CD4-positive, alpha-beta T cell treated with Interleukin-1 beta for 1 hour (primary cell): ENCODE measurements around the gene SLC4A4.
"Not testable (repeated sequence)": the region's sequence is repeated elsewhere in the genome, so short reads cannot be mapped to it uniquely, and the experiment has no call there.

Experiments
- DNase-seq, 2 donors: peaks; one replicate each; pipeline ENCODE4 v3.0.0-alpha.2; 2020 to 2022

The SLC4A4 gene

GRCh38 chr4:71360844-71361243 lies 22.0 kb downstream of the SLC4A4 start:
- DNase-seq, result no peak

GRCh38 chr4:71361476-71361875 lies 22.7 kb downstream of the SLC4A4 start:
- no peak for DNase-seq

GRCh38 chr4:71366766-71367165 lies 27.9 kb downstream of the SLC4A4 start:
- no peak for DNase-seq

GRCh38 chr4:71367546-71367945 lies 28.7 kb downstream of the SLC4A4 start:
- DNase-seq, result no peak

GRCh38 chr4:71368906-71369305 lies 30.1 kb downstream of the SLC4A4 start:
- no peak for DNase-seq

- DNase-seq, result no peak
These were observed 30.7 kb downstream of the SLC4A4 start for GRCh38 chr4:71369536-71369935.

- no peak for DNase-seq
These were observed 36.7 kb downstream of the SLC4A4 start for GRCh38 chr4:71375494-71375893.

- no peak for DNase-seq
These were observed 38.7 kb downstream of the SLC4A4 start for GRCh38 chr4:71377561-71377960.

GRCh38 chr4:71379126-71379525 lies 40.3 kb downstream of the SLC4A4 start:
- DNase-seq, result no peak

GRCh38 chr4:71380788-71381187 lies 42.0 kb downstream of the SLC4A4 start:
- no peak for DNase-seq

GRCh38 chr4:71382125-71382899 lies 43.5 kb downstream of the SLC4A4 start:
- no peak for DNase-seq

- no peak for DNase-seq
These were observed 44.2 kb downstream of the SLC4A4 start for GRCh38 chr4:71382900-71383560.

GRCh38 chr4:71383984-71384383 lies 45.2 kb downstream of the SLC4A4 start:
- no peak for DNase-seq

GRCh38 chr4:71389149-71389827 lies 50.5 kb downstream of the SLC4A4 start:
- no peak for DNase-seq

- no peak for DNase-seq
These were observed 53.3 kb downstream of the SLC4A4 start for GRCh38 chr4:71392109-71392508.

GRCh38 chr4:71396382-71396781 lies 57.6 kb downstream of the SLC4A4 start:
- no peak for DNase-seq

GRCh38 chr4:71400810-71401209 lies 62.0 kb downstream of the SLC4A4 start:
- DNase-seq, result no peak

- no peak for DNase-seq
These were observed 63.8 kb downstream of the SLC4A4 start for GRCh38 chr4:71402616-71403015.

- no peak for DNase-seq
These were observed 65.2 kb downstream of the SLC4A4 start for GRCh38 chr4:71404049-71404448.

GRCh38 chr4:71405791-71406190 lies 67.0 kb downstream of the SLC4A4 start:
- DNase-seq, result no peak

GRCh38 chr4:71406459-71406963 lies 67.7 kb downstream of the SLC4A4 start:
- no peak for DNase-seq

- DNase-seq, result not testable (repeated sequence)
These were observed 70.1 kb downstream of the SLC4A4 start for GRCh38 chr4:71408961-71409360.

- DNase-seq, result no peak
These were observed 73.2 kb downstream of the SLC4A4 start for GRCh38 chr4:71411981-71412380.

GRCh38 chr4:71415491-71415890 lies 76.7 kb downstream of the SLC4A4 start:
- DNase-seq, result no peak
